HG03442 (cell line): ENCODE data around the gene GNL3.
"Not testable (repeated sequence)": the region's sequence is repeated elsewhere in the genome, so short reads cannot be mapped to it uniquely, and the experiment has no call there.

ENCODE experiments used
- ATAC-seq: cut with Tn5 transposase; IDR thresholded peaks from one replicate; pipeline ENCODE4 v1.9.1; 2021; ENCODE audit warnings: mild to moderate bottlenecking, moderate library complexity; ENCODE audit not compliant: unreplicated experiment

GNL3 gene

DNA sequence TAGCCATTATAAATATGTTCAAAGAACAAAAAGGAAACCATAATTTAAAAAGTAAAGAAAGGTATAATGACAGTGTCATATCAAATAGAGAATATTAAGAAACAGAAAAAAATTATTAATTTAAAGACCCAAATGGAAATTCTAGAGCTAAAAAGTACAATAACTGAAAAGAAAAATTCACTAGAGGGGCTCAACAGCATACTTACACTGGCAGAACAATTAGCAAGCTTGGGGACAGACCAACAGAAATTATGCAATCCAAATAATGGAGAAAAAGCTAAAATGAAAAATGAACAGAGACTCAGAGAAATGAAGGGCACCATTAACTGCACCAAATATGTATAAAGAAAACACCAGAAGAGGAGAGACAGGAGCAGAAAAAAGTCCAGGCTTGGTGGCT is 33.8 kb downstream of the GNL3 start:
- ATAC-seq, result no peak

DNA sequence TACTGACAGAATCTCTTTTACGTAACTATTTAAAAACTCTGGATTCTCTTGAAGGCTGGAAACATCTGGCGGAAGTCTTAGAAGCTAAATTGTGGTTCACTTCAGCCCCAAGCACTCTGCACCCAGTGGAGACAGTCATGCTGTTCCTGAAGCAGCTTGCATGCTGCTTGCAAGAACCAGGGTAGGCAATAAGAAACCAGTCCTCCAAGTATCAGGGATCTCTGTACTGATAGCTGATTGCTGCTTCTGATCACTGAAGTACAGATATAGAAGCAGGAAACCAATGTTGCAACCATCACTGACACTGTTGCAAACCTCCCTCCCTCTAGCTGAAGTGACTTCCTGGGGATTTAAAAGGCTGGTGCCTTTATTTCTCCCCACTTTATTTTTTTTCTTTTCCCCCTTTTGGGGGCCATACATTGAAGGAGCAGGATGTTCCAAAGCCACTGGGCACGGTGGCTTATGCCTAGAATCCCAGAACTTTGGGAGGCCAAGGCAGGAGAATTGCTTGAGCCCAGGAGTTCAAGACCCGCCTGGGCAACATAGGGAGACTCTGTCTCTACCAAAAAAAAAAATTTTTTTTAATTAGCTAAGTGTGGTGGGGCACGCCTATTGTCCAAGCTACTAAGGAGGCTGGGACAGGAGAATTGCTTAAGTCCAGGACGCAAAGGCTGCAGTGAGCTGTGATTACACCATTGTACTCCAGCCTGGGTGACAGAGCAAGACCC is 35.3 kb downstream of the GNL3 start:
- ATAC-seq, result no peak

DNA sequence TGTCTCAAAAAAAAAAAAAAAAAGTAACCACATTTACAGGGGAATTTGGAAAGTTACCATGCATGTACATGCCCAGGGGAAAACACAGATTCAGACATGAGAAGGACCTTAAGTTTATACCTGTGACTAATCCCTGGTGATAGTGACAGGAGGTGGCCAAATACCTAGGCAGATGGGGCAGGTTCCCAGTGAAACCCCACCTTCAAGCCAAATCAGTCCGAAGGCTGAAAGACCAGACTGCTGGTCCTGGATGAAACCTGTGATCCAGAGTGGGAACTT is 35.8 kb downstream of the GNL3 start:
- no peak for ATAC-seq

DNA sequence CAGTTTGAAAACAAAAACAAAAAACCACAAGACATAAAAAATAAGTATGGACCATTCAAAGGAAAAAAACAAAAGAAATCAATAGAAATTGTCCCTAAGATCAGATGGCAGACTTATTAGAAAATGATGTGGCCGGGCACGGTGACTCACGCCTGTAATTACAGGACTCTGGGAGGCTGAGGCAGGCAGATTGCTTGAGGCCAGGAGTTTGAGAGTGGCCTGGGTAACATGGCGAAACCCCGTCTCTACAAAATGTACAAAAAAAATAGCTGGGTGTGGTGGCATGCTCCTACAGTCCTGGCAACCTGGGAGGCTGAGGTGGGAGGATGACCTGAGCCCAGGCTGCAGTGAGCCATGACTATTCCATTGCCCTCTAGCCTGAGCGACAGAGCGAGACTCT is 36.7 kb downstream of the GNL3 start:
- ATAC-seq, result no peak

DNA sequence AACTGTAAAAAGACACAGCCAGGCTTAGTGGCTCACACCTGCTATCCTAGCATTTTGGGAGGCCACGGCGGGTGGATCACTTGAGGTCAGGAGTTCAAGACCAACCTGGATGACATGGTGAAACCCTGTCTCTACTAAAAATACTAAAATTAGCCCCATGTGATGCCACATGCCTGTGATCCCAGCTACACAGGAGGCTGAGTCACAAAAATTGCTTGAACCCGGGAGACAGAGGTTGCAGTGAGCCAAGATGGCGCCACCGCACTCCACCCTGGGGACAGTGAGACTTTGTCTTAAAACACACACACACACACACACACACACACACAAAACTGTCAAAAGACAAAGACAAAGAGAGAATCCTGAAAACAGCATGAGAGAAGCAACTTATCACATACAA is 38.1 kb downstream of the GNL3 start:
- no peak for ATAC-seq

DNA sequence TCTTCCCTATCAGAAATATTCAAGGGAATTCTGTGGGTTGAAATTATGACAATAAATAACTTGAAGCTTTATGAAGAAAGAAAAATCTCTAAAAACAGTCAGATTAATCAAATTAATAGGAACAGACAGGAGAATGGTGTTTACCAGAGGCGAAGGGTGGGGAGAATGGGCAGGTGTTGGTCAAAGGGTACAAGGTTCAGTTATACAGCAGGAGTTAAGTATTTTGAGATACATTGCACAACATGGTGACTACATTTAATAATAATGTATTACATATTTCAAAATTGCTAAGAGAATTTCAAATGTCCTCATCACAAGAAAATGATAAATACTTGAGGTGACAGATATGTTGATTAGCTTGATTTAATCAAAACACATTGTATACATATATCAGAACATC is 38.7 kb downstream of the GNL3 start:
- ATAC-seq, result no peak

DNA sequence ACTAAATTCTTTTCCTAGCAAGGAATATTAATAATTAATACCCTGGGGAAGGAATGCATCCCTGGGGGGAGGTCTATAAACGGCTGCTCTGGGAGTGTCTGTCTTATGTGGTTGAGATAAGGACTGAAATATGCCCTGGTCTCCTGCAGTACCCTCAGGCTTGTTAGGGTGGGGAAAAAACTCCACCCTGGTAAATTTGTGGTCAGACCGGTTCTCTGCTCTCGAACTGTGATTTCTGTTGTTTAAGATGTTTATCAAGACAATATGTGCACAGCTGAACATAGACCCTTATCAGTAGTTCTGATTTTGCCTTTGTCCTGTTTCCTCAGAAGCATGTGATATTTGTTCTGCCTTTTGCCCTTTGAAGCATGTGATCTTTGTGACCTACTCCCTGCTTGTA is 42.9 kb downstream of the GNL3 start:
- not testable (repeated sequence) for ATAC-seq

DNA sequence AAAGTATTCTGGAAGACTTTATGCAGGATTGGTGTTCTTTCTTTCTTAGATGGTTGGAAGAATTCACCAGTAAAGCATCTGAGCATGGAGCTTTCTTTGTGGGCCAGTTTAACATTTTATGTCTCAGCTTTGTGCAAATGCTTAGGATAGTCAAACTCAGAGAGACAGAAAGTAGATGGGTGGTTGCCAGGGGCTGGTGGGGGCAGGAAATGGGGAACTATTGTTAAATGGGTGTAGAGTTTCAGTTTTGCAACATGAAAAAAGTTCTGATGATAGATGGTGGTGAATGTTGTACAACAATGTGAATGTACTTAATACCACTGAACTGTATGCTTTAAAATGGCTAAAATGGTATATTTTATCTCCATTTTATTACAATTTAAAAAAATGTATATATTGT is 44.8 kb downstream of the GNL3 start:
- no peak for ATAC-seq

DNA sequence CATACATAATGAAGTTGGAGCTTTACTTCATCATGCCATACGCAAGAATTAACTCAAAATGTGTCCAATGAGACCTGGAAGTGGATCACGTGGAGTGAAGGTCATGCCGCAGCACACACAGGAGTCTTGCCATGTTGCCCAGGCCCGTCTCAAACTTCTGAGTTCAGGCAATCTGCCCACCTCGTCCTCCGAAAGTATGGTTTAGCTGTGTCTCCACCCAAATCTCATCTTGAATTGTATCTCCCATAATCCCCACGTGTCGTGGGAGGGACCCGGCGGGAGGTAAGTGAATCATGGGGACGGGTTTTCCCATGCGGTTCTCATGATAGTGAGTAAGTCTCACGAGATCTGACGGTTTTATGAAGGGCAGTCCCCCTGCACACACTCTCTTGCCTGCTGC is 45.8 kb downstream of the GNL3 start:
- ATAC-seq, result no peak

DNA sequence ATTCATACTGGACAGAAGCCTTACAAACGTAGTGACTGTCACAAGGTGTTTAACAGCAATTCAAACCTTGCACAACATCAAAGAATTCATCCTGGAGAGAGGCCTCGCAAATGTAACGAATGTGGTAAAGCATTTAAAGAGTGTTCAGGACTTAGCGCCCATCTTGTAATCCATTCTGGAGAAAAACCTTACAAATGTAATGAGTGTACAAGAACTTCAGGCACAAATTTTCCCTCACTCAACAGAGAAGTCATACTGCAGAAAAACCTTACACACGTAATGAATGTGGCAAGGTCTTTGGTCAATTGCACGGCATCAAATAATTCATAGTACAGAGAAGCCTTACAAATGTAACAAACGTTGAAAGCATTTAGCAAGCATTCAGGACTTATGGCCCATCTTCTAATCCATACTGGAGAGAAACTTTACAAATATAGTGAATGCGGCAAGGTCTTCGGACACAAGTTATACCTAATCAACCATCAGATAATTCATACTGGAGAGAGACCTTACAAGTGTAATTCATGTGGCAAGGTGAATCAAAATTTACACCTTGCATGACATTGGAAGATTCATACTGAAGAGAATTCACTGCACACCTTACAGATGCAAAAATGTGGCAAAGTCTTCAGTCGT is 47.5 kb downstream of the GNL3 start:
- ATAC-seq, result no peak

DNA sequence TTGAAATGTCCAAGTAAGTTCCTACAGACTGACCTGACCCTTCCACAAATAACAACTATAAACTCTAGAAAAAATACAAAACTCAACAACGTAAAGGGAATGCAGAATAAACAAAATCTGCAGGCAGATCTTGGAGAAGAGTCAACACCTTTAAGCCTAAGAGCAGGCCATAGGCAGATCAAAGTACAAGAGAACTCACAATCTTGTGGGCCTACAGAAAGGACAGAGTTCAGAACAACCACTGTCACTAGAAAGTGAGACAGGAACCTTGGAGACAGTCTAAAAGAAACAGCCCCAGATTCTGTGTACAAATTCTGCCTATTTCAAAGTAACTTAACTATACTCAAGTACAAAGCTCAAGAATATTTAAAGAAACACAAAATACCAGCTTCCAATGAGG is 53.9 kb downstream of the GNL3 start:
- no peak for ATAC-seq

DNA sequence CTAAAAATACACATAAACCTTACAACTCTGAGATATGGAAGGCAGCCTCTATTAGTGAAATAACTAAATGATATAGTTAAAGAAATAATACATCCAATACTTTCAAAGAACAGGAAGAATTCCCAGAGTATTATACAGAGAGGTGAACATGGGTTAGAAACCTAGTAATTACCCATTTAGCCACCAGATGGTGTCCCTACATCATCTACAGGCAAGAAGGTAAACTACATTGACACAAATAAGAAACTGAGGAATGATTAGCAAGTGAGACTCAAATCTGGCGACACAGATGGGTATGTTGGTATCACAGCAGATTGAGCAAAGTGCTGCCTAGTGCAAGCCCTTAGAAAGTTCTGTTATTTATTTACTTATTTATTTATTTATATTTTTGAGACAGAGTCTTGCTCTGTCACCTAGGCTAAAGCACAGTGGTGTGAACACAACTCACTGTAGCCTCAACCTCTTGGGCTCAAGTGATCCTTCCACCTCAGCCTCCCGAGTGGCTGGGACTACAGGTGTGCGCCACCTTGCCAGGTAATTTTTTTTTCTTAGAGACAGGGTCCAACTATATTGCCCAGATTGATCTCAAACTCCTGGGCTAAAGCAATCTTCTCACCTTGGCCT is 56.7 kb downstream of the GNL3 start:
- no peak for ATAC-seq

DNA sequence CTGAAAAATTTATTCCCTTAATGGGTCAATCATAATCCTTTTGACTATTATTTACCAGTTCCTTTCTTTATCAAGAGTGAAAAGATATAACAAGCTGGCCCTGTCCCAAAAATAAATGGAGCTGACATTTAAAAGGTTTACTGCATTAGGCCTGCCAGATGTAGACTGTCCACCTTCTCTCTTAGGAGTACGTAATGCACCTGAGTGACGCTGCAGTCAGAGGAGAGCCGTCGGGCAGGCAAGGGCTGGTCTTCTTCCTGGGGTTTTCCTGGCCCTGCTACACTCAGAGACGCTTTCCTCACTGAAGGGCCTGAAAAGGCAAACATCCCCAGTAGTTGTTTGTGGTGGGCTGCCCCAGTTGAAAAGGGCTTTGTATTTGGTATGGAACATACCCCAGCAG is 57.3 kb downstream of the GNL3 start:
- no peak for ATAC-seq

DNA sequence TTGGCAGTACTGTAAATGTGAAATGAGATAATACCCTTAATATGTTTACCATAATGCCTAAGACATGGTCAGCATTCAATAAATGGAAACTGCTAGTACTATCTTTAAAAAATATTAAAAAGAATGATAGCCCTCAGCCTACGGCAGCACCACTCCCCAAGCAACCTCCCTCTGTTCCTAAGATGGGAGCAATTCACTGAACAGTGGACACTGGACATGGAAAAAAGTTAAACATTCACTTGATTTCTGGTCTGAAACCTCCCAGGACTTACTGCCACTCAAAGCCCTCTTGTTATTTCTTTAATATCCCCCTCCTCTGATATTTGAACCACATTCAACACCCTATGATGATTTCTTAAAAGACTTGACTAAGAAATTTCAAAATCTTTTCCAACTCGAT is 57.9 kb downstream of the GNL3 start:
- no peak for ATAC-seq
